Small intestine (tissue), 7 donors: ENCODE data around the gene RBM28. TPM values are rescaled to one million over a fixed set of nuclear protein-coding genes. Genes with fewer than 3 reads are reported as not detected.

ENCODE experiments used
- DNase-seq, 2 donors: peaks; one replicate each; pipeline versions ENCODE4 v3.0.0 to v3.0.0-alpha.2; 2013
- FAIRE-seq: peaks from 2 replicates; lab custom pipeline; 2012; peaks lifted over from hg19 to GRCh38; lab: Jason Lieb, UNC
- H3K27ac ChIP-seq, 3 donors: one replicate each; pipeline ENCODE4 v1.5.1; 2013; ENCODE audit warnings: low read length in 2 of 3, mild to moderate bottlenecking in 2 of 3, control low read depth in 1 of 3, inconsistent platforms in 1 of 3, low read depth in 1 of 3, moderate library complexity in 1 of 3
- H3K27me3 ChIP-seq, 3 donors: one replicate each; pipeline ENCODE4 v1.6.1; 2013; ENCODE audit warnings: low read length in 3 of 3, inconsistent platforms in 1 of 3; ENCODE audit not compliant: control insufficient read depth in 3 of 3, insufficient read depth in 3 of 3
- H3K36me3 ChIP-seq, 3 donors: one replicate each; pipeline ENCODE4 v1.6.1; 2013; ENCODE audit warnings: low read length in 3 of 3, inconsistent platforms in 1 of 3, low read depth in 1 of 3, mild to moderate bottlenecking in 1 of 3, moderate library complexity in 1 of 3; ENCODE audit not compliant: control insufficient read depth in 3 of 3, insufficient read depth in 2 of 3
- H3K4me1 ChIP-seq, 3 donors: one replicate each; pipeline ENCODE4 v1.6.1; 2013; ENCODE audit warnings: low read length in 2 of 3, inconsistent platforms in 1 of 3, low read depth in 1 of 3, mild to moderate bottlenecking in 1 of 3, moderate library complexity in 1 of 3; ENCODE audit not compliant: control insufficient read depth in 3 of 3, insufficient read depth in 2 of 3
- H3K4me3 ChIP-seq, 3 donors: one replicate each; pipeline ENCODE4 v1.5.1; 2013; ENCODE audit warnings: low read length in 3 of 3, control low read depth in 1 of 3, inconsistent platforms in 1 of 3, low read depth in 1 of 3, mild to moderate bottlenecking in 1 of 3, moderate library complexity in 1 of 3
- H3K9me3 ChIP-seq, 2 donors: one replicate each; pipeline ENCODE4 v1.6.1; 2013; ENCODE audit warnings: low read depth in 1 of 2, low read length in 1 of 2; ENCODE audit not compliant: control insufficient read depth in 2 of 2, insufficient read depth in 1 of 2
- WGBS, 3 donors: extraction: QIAGEN DNeasy Blood & Tissue Kit; methylation state at CpG; one replicate each; pipeline ENCODE4 v1.1.7; 2013; 5-methylcytosine and 5-hydroxymethylcytosine counted together
- polyA plus RNA-seq, 4 donors: library from polyadenylated mRNA; stranded (reverse) in 3 of 4; unstranded in 1 of 4; fragments of 200-250 nt in 3 of 4; fragments of 120-200 nt in 1 of 4; gene quantifications; one replicate each; pipeline versions ENCODE4 v1.2.1 to v1.2.3, GENCODE V29; 2013
- donor health status: healthy with polysubstance abuse.
- donor health status: control.
- donor health status: control.
- donor health status: Bipolar disorder and iron deficiency.
- donor health status: healthy.

RBM28 gene
- polyA plus RNA-seq, 4 donors, result 11.2 to 23.2 (median 14.6) TPM

- Histone ChIP-seq H3K4me3 (no peak overlapping the region), H3K27ac (no peak overlapping the region), H3K27me3 (no peaks in the 10 kb centered on the region), H3K4me1 (no peaks in the 10 kb centered on the region), H3K36me3 (no peaks in the 10 kb centered on the region), H3K9me3 (no peaks in the 10 kb centered on the region)
- no peak for DNase-seq
- WGBS, 3 donors, result 88 to 96% (median 94%) methylated on average over 5 to 6 of the region's 6 CpGs
- no peak for FAIRE-seq
These were observed 36.3 kb upstream of the RBM28 start for GRCh38 chr7:128379900-128380479.

- H3K4me3 ChIP-seq, result no peak overlapping the region
- no peak overlapping the region for H3K27ac ChIP-seq
- H3K36me3 ChIP-seq, result no peaks in the 10 kb centered on the region
- FAIRE-seq (no peak), DNase-seq (no peak)
- H3K4me1 ChIP-seq, result no peaks in the 10 kb centered on the region
- no peaks in the 10 kb centered on the region for H3K27me3 ChIP-seq
- WGBS, 3 donors, result 34 to 44% (median 40%) methylated on average over 2 of the region's 2 CpGs
- no peaks in the 10 kb centered on the region for H3K9me3 ChIP-seq
These were observed 34.9 kb upstream of the RBM28 start for GRCh38 chr7:128378637-128379036.

GRCh38 chr7:128376077-128376476, 32.4 kb upstream of the RBM28 start:
- H3K9me3 ChIP-seq, result no peaks in the 10 kb centered on the region
- no peaks in the 10 kb centered on the region for H3K27me3 ChIP-seq
- H3K4me3 ChIP-seq, result no peak overlapping the region
- H3K36me3 ChIP-seq, result no peaks in the 10 kb centered on the region
- no peak for DNase-seq
- H3K4me1 ChIP-seq, result no peaks in the 10 kb centered on the region
- 86 to 90% (median 87%) methylated on average over 3 of the region's 3 CpGs for WGBS, 3 donors
- FAIRE-seq, result no peak
- no peak overlapping the region for H3K27ac ChIP-seq

GRCh38 chr7:128374041-128374440, 30.3 kb upstream of the RBM28 start:
- no peaks in the 10 kb centered on the region for H3K9me3 ChIP-seq
- 26 to 54% (median 29%) methylated on average over 1 of the region's 1 CpG for WGBS, 3 donors
- H3K4me3 ChIP-seq, result no peak overlapping the region
- H3K36me3 ChIP-seq, result no peaks in the 10 kb centered on the region
- no peaks in the 10 kb centered on the region for H3K4me1 ChIP-seq
- H3K27me3 ChIP-seq, result no peaks in the 10 kb centered on the region
- FAIRE-seq, result no peak
- H3K27ac ChIP-seq, result no peak overlapping the region
- no peak for DNase-seq

GRCh38 chr7:128373606-128374005, 29.9 kb upstream of the RBM28 start:
- Histone ChIP-seq H3K36me3 (no peaks in the 10 kb centered on the region), H3K27ac (no peak overlapping the region), H3K9me3 (no peaks in the 10 kb centered on the region), H3K4me3 (no peak overlapping the region), H3K4me1 (no peaks in the 10 kb centered on the region), H3K27me3 (no peaks in the 10 kb centered on the region)
- no peak for FAIRE-seq
- WGBS, 3 donors, result 79 to 95% (median 91%) methylated on average over 2 of the region's 2 CpGs
- DNase-seq, result no peak

GRCh38 chr7:128370491-128370890, 26.8 kb upstream of the RBM28 start:
- FAIRE-seq, result no peak
- peaks cover 0 to 12% (median 0%) of the 10 kb centered on the region in 3 donors for H3K27me3 ChIP-seq
- H3K36me3 ChIP-seq, result no peaks in the 10 kb centered on the region
- no peak overlapping the region for H3K27ac ChIP-seq
- H3K4me3 ChIP-seq, result no peak overlapping the region
- 88 to 93% (median 90%) methylated on average over 4 of the region's 4 CpGs for WGBS, 3 donors
- H3K4me1 ChIP-seq, result no peaks in the 10 kb centered on the region
- no peak for DNase-seq
- H3K9me3 ChIP-seq, result no peaks in the 10 kb centered on the region

- FAIRE-seq, result no peak
- H3K9me3 ChIP-seq, result no peaks in the 10 kb centered on the region
- H3K36me3 ChIP-seq, result no peaks in the 10 kb centered on the region
- H3K4me3 ChIP-seq, result no peak overlapping the region
- H3K27ac ChIP-seq, result no peak overlapping the region
- H3K27me3 ChIP-seq, result peaks cover 0 to 41% (median 6%) of the 10 kb centered on the region in 3 donors
- peaks cover 0 to 3% (median 0%) of the 10 kb centered on the region in 3 donors for H3K4me1 ChIP-seq
- no peak for DNase-seq
These were observed 23.3 kb upstream of the RBM28 start for GRCh38 chr7:128366986-128367385.

GRCh38 chr7:128366300-128366699, 22.6 kb upstream of the RBM28 start:
- Histone ChIP-seq H3K4me3 (no peak overlapping the region), H3K27me3 (peaks cover 0 to 44% (median 6%) of the 10 kb centered on the region in 3 donors), H3K4me1 (peaks cover 0 to 4% (median 0%) of the 10 kb centered on the region in 3 donors), H3K36me3 (no peaks in the 10 kb centered on the region), H3K27ac (no peak overlapping the region), H3K9me3 (no peaks in the 10 kb centered on the region)
- FAIRE-seq (no peak), DNase-seq (peak in 1 of 2 donors; percentile 43)
- 21 to 44% (median 30%) methylated on average over 1 of the region's 1 CpG for WGBS, 3 donors

GRCh38 chr7:128365432-128365831, 21.7 kb upstream of the RBM28 start:
- H3K9me3 ChIP-seq, result no peaks in the 10 kb centered on the region
- H3K27ac ChIP-seq, result no peak overlapping the region
- WGBS, 3 donors, result 85 to 90% (median 87%) methylated on average over 2 of the region's 2 CpGs
- peaks cover 0 to 53% (median 13%) of the 10 kb centered on the region in 3 donors for H3K27me3 ChIP-seq
- H3K4me1 ChIP-seq, result peaks cover 0 to 6% (median 0%) of the 10 kb centered on the region in 3 donors
- FAIRE-seq (no peak), DNase-seq (no peak)
- H3K36me3 ChIP-seq, result no peaks in the 10 kb centered on the region
- no peak overlapping the region for H3K4me3 ChIP-seq
